Small intestine (tissue), 7 donors: ENCODE results near the gene HDAC11. TPM values are rescaled to one million over a fixed set of nuclear protein-coding genes. Genes with fewer than 3 reads are reported as not detected.

Source experiments
- DNase-seq, 2 donors: peaks; one replicate each; pipeline versions ENCODE4 v3.0.0 to v3.0.0-alpha.2; 2013
- FAIRE-seq: peaks from 2 replicates; lab custom pipeline; 2012; peaks lifted over from hg19 to GRCh38; lab: Jason Lieb, UNC
- H3K27ac ChIP-seq, 3 donors: one replicate each; pipeline ENCODE4 v1.5.1; 2013; ENCODE audit warnings: low read length in 2 of 3, mild to moderate bottlenecking in 2 of 3, control low read depth in 1 of 3, inconsistent platforms in 1 of 3, low read depth in 1 of 3, moderate library complexity in 1 of 3
- H3K27me3 ChIP-seq, 3 donors: one replicate each; pipeline ENCODE4 v1.6.1; 2013; ENCODE audit warnings: low read length in 3 of 3, inconsistent platforms in 1 of 3; ENCODE audit not compliant: control insufficient read depth in 3 of 3, insufficient read depth in 3 of 3
- H3K36me3 ChIP-seq, 3 donors: one replicate each; pipeline ENCODE4 v1.6.1; 2013; ENCODE audit warnings: low read length in 3 of 3, inconsistent platforms in 1 of 3, low read depth in 1 of 3, mild to moderate bottlenecking in 1 of 3, moderate library complexity in 1 of 3; ENCODE audit not compliant: control insufficient read depth in 3 of 3, insufficient read depth in 2 of 3
- H3K4me1 ChIP-seq, 3 donors: one replicate each; pipeline ENCODE4 v1.6.1; 2013; ENCODE audit warnings: low read length in 2 of 3, inconsistent platforms in 1 of 3, low read depth in 1 of 3, mild to moderate bottlenecking in 1 of 3, moderate library complexity in 1 of 3; ENCODE audit not compliant: control insufficient read depth in 3 of 3, insufficient read depth in 2 of 3
- H3K4me3 ChIP-seq, 3 donors: one replicate each; pipeline ENCODE4 v1.5.1; 2013; ENCODE audit warnings: low read length in 3 of 3, control low read depth in 1 of 3, inconsistent platforms in 1 of 3, low read depth in 1 of 3, mild to moderate bottlenecking in 1 of 3, moderate library complexity in 1 of 3
- H3K9me3 ChIP-seq, 2 donors: one replicate each; pipeline ENCODE4 v1.6.1; 2013; ENCODE audit warnings: low read depth in 1 of 2, low read length in 1 of 2; ENCODE audit not compliant: control insufficient read depth in 2 of 2, insufficient read depth in 1 of 2
- WGBS, 3 donors: extraction: QIAGEN DNeasy Blood & Tissue Kit; methylation state at CpG; one replicate each; pipeline ENCODE4 v1.1.7; 2013; 5-methylcytosine and 5-hydroxymethylcytosine counted together
- polyA plus RNA-seq, 4 donors: library from polyadenylated mRNA; stranded (reverse) in 3 of 4; unstranded in 1 of 4; fragments of 200-250 nt in 3 of 4; fragments of 120-200 nt in 1 of 4; gene quantifications; one replicate each; pipeline versions ENCODE4 v1.2.1 to v1.2.3, GENCODE V29; 2013
- donor health status: healthy with polysubstance abuse.
- donor health status: control.
- donor health status: control.
- donor health status: Bipolar disorder and iron deficiency.
- donor health status: healthy.

The HDAC11 gene
- polyA plus RNA-seq, 4 donors = 12.4 to 20.8 (median 18.7) TPM

DNA sequence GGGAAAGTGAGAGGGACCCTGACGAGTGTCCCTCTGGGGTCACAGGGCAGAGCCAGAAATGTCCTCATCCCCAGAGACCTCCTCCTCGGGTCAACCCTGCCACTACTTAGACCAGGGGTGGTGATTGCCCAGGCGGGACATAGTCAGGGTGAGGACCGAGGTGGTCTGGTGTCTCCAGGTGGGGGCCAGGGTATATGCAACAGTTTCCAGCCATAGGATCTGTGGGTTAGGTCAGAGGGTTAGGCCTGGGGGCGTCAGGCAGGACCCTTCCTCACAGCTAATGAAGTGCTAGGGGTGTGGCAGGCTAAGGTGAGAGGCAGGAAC, 46.5 kb downstream of the HDAC11 start:
- Histone ChIP-seq H3K4me1 (no peaks in the 10 kb centered on the region), H3K36me3 (no peaks in the 10 kb centered on the region), H3K4me3 (no peak overlapping the region), H3K27ac (no peak overlapping the region), H3K27me3 (no peaks in the 10 kb centered on the region), H3K9me3 (no peaks in the 10 kb centered on the region)
- DNase-seq = no peak
- 68 to 77% (median 70%) methylated on average over 5 of the region's 5 CpGs for WGBS, 3 donors
- no peak for FAIRE-seq

DNA sequence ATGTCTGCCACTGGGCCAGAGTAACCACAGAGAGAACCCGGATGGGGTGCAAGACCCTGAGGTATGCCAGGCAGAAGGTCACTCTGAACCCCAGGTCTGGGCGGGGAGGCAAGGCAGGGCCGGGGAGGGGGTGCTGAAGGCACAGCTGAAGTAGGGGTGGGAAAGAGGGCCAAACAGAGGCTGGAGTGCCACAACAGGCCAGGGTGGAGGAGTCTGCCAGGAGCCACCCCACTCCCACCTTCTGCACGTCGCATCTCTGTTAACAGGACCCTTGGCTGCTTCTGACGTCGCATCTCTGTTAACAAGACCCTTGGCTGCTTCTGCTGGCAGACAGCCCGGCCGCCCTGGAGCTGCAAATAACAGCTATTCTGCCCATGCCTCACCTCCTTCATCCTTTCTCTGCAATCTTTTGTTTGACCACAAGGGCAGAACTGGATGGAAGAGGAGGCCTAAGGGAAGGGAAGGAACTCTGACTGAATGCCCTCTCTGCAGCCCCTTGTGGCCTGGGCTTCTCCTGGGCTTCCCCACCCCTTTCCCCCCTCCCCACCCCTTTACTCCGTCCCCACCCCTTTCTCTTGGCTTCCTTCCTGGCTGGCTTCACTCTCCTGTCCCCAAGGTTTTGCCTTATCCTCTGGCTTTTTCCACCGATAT, 48.2 kb downstream of the HDAC11 start:
- WGBS, 3 donors = 53 to 70% (median 64%) methylated on average over 11 of the region's 11 CpGs
- no peak overlapping the region for H3K4me3 ChIP-seq
- H3K36me3 ChIP-seq = no peaks in the 10 kb centered on the region
- no peaks in the 10 kb centered on the region for H3K27me3 ChIP-seq
- FAIRE-seq (no peak), DNase-seq (no peak)
- H3K9me3 ChIP-seq = no peaks in the 10 kb centered on the region
- no peak overlapping the region for H3K27ac ChIP-seq
- no peaks in the 10 kb centered on the region for H3K4me1 ChIP-seq

DNA sequence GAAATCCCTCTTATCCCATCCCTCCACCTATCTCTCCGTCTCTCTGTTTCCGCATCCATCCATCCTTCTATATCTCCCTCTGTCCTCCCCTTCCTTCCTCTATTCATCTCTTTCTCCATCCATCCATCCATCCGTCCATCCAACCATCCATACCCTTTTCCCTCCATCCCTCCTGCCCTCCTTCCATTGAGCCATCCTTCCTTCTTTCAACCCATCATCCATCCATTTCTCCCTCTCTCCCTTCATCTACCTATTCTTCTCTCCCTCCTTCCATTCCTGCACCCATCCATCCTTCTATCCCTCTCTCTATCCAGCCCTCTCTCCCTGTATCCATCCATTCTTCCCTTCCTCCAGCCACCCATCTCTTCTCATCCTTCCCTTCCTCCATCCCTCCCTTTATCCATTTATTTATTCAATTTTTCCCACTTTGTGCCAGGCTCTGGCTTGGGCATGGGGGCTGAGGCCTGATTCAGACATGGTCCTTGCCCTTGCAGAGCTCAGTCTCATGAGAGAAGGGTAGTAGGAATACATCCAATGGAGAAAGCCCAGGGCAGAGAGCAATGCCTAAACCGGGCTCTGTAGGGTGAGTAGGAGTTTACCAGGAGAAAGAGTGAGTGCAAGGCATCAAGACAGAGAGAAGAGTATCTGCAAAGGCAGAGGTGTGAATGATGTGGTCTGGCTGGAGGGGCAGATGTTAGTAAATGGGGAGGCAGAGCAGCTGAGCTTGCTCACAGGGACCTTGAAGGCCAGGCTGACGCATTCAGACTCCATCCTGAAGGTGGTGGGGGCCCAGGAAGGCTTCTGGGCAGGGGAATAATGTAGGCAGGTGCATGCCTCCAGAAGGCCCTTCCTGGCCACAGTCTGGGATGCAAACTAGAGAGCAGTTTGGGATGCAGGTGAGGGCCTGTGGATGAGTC, 49.3 kb downstream of the HDAC11 start:
- no peaks in the 10 kb centered on the region for H3K27me3 ChIP-seq
- no peak overlapping the region for H3K4me3 ChIP-seq
- H3K36me3 ChIP-seq = no peaks in the 10 kb centered on the region
- no peak overlapping the region for H3K27ac ChIP-seq
- H3K4me1 ChIP-seq = no peaks in the 10 kb centered on the region
- no peak for FAIRE-seq
- H3K9me3 ChIP-seq = no peaks in the 10 kb centered on the region
- 65 to 77% (median 68%) methylated on average over 5 of the region's 5 CpGs for WGBS, 3 donors
- DNase-seq = no peak

DNA sequence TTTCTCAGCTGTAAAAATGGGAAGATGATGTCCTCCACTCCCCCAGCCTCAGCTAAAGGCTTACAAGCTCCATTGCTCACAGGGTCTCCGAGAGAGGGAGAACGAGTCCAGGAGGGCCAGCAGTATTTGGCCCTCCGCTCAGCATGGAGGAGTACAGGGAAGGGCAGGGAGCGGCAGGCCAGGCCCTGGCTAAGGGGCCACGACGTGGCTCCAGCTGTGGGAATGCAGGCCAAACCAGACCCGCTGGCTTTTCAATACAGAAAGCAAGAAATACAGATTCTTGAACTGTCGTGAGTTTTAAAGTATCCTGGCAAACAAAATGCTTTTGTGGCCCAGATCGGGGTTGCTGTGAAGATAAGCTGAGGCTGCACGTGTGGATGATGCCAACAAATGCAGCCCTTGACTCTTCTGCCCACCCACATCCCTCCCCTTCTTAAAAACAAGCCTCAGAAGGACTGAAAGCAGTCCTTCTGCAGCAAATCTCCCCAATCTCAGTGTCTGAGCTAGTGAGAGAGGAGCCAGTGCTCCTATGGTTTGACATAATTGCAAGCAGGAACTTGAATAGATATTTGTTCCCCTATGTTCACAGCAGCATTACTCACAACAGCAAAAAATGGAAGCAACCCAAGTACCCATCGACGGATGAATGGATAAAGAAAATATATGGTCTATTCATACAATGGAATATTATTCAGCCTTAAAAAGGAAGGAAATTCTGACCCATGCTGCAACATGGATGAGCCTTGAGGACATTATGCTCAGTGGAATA, 50.3 kb downstream of the HDAC11 start:
- DNase-seq = no peak
- no peaks in the 10 kb centered on the region for H3K4me1 ChIP-seq
- 76 to 81% (median 79%) methylated on average over 12 of the region's 12 CpGs for WGBS, 3 donors
- H3K36me3 ChIP-seq = no peaks in the 10 kb centered on the region
- H3K27ac ChIP-seq = no peak overlapping the region
- no peaks in the 10 kb centered on the region for H3K27me3 ChIP-seq
- no peak for FAIRE-seq
- H3K4me3 ChIP-seq = no peak overlapping the region
- no peaks in the 10 kb centered on the region for H3K9me3 ChIP-seq

DNA sequence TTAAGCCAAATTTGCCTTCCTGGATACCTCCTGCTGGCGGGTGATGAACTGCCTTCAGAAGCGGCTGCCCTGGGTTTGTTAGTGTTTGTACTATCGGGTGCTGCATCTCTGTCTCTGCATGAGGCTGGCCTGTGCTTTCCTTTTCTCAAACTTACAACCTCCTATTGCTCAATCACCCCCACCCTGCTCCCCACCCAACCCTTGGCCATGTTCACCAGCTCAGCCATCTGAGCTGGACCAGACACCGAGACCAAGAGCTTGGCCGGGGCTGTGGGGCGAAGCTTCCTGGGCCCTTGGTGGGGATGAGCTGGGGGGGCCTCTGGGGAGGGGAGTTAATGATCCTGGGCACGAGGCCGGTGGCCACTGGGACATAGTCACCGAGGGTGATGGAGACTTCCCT, 52.0 kb downstream of the HDAC11 start:
- FAIRE-seq (no peak), DNase-seq (no peak)
- no peaks in the 10 kb centered on the region for H3K9me3 ChIP-seq
- WGBS, 3 donors = 78 to 85% (median 80%) methylated on average over 9 of the region's 9 CpGs
- no peak overlapping the region for H3K27ac ChIP-seq
- H3K27me3 ChIP-seq = no peaks in the 10 kb centered on the region
- no peaks in the 10 kb centered on the region for H3K36me3 ChIP-seq
- H3K4me3 ChIP-seq = no peak overlapping the region
- no peaks in the 10 kb centered on the region for H3K4me1 ChIP-seq

DNA sequence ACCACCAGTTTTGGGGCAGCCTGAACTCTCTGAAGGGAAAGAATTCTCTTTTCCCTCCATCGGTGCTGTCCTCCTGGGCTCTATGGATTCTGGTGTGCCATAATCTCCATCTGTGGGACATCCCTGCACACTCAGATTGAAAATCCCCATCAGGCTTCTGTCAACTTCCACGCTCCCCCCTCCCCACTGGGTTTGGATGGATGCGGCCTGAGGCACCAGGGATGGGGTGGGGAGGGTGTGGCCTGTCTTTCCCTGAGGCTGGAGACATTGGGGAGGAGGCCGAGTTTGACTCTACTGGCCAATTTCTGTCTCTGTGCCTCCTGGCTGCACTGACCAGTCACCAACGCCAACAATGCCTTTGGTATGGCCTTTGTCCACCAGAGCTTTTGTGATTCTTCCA, 52.5 kb downstream of the HDAC11 start:
- H3K4me3 ChIP-seq = no peak overlapping the region
- no peaks in the 10 kb centered on the region for H3K4me1 ChIP-seq
- FAIRE-seq = no peak
- no peaks in the 10 kb centered on the region for H3K27me3 ChIP-seq
- no peak overlapping the region for H3K27ac ChIP-seq
- H3K9me3 ChIP-seq = no peaks in the 10 kb centered on the region
- DNase-seq = no peak
- WGBS, 3 donors = 74 to 82% (median 78%) methylated on average over 5 of the region's 5 CpGs
- no peaks in the 10 kb centered on the region for H3K36me3 ChIP-seq

DNA sequence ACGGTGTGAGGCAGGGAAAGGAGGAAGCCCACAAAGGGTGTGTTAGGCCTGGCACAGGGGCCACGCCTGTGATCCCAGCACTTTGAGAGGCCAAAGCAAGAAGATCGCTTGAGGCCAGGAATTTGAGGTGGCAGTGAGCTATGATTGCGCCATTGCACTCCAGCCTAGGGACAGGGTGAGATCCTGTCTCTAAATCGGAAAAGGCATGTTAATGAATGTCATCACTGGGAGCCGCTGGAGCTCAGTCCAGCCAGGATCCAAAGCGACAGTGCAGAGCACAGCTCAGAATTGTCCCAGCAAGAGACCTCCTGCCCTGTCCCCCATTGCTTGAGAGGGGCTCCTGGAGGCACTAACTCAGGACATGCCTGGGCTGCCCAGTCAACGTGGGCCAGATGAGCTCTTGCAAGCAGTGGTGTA, 53.8 kb downstream of the HDAC11 start:
- FAIRE-seq = no peak
- no peak overlapping the region for H3K4me3 ChIP-seq
- 68 to 80% (median 79%) methylated on average over 8 of the region's 8 CpGs for WGBS, 3 donors

DNA sequence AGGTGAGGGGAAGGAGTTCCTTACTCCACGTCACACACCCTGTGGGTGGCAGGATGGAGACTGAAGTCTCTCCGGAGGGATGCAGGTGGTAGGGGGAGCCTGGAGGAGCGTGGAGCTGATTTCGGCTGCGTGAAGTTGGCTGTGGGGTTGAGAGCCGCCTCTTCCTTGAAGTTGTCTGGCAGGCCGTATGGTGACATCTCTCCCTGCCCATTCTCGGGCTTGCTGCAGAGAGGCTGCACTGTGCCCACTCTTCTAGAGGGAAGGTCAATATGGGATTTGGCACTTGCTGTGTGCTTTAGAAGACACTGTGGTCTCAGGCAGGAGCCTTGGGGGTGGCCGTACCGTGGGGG, 55.4 kb downstream of the HDAC11 start:
- no peak overlapping the region for H3K4me3 ChIP-seq
- H3K9me3 ChIP-seq = no peaks in the 10 kb centered on the region
- FAIRE-seq (no peak), DNase-seq (no peak)
- no peaks in the 10 kb centered on the region for H3K4me1 ChIP-seq
- H3K27ac ChIP-seq = no peak overlapping the region
- H3K36me3 ChIP-seq = no peaks in the 10 kb centered on the region
- 81 to 87% (median 81%) methylated on average over 10 of the region's 10 CpGs for WGBS, 3 donors
- H3K27me3 ChIP-seq = no peaks in the 10 kb centered on the region

More for the DNA sequence above, 53.8 kb downstream of the HDAC11 start:
- Histone ChIP-seq H3K27me3 (no peaks in the 10 kb centered on the region), H3K27ac (no peak overlapping the region), H3K9me3 (no peaks in the 10 kb centered on the region), H3K36me3 (no peaks in the 10 kb centered on the region), H3K4me1 (no peaks in the 10 kb centered on the region)
- no peak for DNase-seq
